HG03439 (cell line): ENCODE data around the gene WDFY3.

Experiments used
- ATAC-seq: cut with Tn5 transposase; IDR thresholded peaks from one replicate; pipeline ENCODE4 v1.9.1; 2021; ENCODE audit warnings: mild to moderate bottlenecking, moderate library complexity; ENCODE audit not compliant: unreplicated experiment

Gene WDFY3

GRCh38 chr4:84914686-84915395 lies 51.6 kb downstream of the WDFY3 start:
- no peak for ATAC-seq

GRCh38 chr4:84913176-84913575 lies 53.3 kb downstream of the WDFY3 start:
- no peak for ATAC-seq

- ATAC-seq = no peak
Measured at GRCh38 chr4:84912741-84913140, 53.7 kb downstream of the WDFY3 start.

- no peak for ATAC-seq
Measured at GRCh38 chr4:84908876-84909275, 57.6 kb downstream of the WDFY3 start.

- ATAC-seq = no peak
Measured at GRCh38 chr4:84907145-84907544, 59.3 kb downstream of the WDFY3 start.

GRCh38 chr4:84905646-84906045 lies 60.8 kb downstream of the WDFY3 start:
- no peak for ATAC-seq

GRCh38 chr4:84901740-84902281 lies 64.7 kb downstream of the WDFY3 start:
- ATAC-seq = no peak

- ATAC-seq = no peak
Measured at GRCh38 chr4:84901173-84901572, 65.3 kb downstream of the WDFY3 start.

GRCh38 chr4:84899616-84900015 lies 66.9 kb downstream of the WDFY3 start:
- no peak for ATAC-seq

GRCh38 chr4:84897516-84897915 lies 69.0 kb downstream of the WDFY3 start:
- no peak for ATAC-seq

GRCh38 chr4:84895283-84895682 lies 71.2 kb downstream of the WDFY3 start:
- no peak for ATAC-seq

- no peak for ATAC-seq
Measured at GRCh38 chr4:84894621-84895020, 71.9 kb downstream of the WDFY3 start.

- no peak for ATAC-seq
Measured at GRCh38 chr4:84892950-84893349, 73.5 kb downstream of the WDFY3 start.

GRCh38 chr4:84887824-84888223 lies 78.7 kb downstream of the WDFY3 start:
- ATAC-seq = no peak

- no peak for ATAC-seq
Measured at GRCh38 chr4:84879651-84880200, 86.8 kb downstream of the WDFY3 start.

GRCh38 chr4:84878546-84878945 lies 87.9 kb downstream of the WDFY3 start:
- ATAC-seq = no peak

- ATAC-seq = no peak
Measured at GRCh38 chr4:84878090-84878489, 88.4 kb downstream of the WDFY3 start.

- ATAC-seq = no peak
Measured at GRCh38 chr4:84877051-84877833, 89.2 kb downstream of the WDFY3 start.

GRCh38 chr4:84875636-84876371 lies 90.7 kb downstream of the WDFY3 start:
- ATAC-seq = no peak

- ATAC-seq = no peak
Measured at GRCh38 chr4:84874619-84875018, 91.9 kb downstream of the WDFY3 start.
